HG03097 (cell line): ENCODE results near the gene MSS51.

Source experiments
- ATAC-seq: cut with Tn5 transposase; IDR thresholded peaks from one replicate; pipeline ENCODE4 v1.9.1; 2021; ENCODE audit not compliant: unreplicated experiment, low FRiP score

Gene MSS51

DNA sequence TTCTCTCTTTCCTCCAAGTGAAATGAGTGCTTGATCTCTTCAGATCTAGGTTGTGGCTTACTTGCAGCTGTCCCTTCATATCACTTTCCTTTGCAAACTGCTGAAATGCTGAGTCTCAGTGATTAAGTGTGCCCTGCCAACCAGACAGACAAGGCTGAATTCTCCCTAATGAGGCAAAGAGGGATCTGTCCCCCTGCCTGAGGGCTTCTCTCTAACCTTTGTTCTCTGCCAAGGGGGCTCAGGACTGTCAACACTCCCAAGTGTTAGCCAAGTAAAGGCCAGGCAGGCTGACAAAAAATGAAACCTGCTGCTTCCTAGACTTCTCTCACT, at the start of gene MSS51:
Gene MSS51 (minus strand): TSS at position 24 of the 330 bp plus-strand sequence. CDS start 5,277 bp downstream, outside the sequence.
- ATAC-seq = no peak

DNA sequence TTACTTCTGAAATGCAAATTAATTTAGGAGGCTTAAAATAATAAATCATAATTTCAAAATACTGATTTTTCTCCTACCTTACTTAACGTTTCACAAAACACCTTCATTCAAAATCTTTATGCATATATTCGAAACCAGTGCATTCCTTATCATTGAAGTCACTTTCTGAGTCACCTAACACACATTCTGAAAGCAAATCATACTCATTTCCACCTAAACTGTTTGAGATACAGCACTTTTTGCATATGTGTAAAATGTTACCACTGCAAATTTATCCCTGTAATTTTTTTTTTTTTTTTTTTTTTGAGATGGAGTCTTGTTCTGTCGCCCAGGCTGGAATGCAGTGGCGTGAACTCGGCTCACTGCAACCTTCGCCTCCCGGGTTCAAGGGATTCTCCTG, 46.8 kb upstream of the MSS51 start:
- no peak for ATAC-seq

DNA sequence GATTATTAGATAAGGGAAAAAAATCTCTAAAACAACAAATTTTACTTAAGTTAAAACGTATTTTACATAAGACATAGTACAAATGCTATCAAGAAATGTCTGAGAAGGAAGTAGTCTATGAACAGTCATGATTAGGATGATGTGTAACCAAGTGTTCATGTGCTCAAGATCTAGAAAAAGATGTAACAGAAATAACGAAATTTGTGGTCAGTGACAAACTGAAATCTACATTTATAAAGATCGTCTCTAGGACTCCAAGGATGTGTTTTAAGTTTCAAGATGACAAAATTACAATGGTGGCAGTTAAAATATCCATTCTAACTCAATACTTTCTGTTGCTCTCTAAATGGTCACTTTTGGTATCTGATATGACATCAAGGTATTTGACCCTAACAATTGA, 45.3 kb upstream of the MSS51 start:
- ATAC-seq = no peak

DNA sequence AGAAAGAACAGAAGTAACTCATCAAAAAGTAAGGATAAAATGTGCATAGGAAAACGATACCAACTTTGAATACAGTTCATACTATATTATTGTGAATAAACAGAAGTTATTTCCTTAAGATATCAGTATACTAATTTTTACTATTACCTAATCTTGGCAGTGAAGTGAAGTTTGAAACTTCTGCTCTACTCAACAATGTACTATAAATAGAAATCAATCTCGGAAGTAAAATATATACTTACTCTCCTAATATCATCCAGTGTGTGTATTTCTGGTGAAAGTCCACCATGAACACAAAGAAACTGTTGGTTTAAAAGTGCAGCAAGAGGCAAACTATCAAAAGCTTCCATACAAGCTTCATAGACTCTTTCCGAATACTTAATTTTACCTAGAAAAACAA, 37.9 kb upstream of the MSS51 start:
- no peak for ATAC-seq

DNA sequence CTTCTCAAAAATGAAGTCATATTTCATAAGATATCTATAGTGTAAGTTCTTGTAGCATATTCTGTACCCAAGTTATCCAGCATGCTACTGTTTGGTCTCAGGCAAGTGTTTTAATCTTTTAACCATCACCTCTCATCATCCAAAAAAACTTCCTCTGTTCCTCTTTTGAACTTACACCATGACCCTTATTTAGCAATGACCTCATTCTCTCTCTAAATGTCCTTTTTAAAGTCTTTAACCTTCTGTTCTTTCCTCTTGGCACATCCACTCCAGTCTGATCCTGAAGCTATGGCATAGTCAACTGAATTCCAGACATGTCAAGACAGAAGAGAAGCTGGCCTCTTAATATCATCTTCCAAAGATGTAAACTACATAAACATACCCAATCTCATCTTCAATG, 36.2 kb upstream of the MSS51 start:
- no peak for ATAC-seq

DNA sequence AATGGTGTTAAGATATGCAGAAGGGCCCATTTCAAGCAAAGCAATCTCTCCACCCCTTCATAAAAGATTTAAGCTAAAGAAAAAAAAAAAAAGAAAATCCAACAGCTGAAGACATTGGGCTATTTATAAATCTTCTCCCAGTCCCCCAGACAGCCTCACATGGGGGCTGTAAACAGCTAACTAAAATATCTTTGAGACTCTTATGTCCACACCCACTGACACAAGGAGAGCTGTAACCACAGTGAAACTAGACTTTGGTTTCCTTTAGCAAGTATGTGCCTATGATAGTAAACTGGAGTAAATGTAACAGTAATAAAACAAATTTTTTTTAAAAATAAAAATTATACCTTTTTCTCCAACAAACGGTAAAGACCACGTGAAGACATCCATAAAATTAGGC, 33.8 kb upstream of the MSS51 start:
- ATAC-seq = no peak

DNA sequence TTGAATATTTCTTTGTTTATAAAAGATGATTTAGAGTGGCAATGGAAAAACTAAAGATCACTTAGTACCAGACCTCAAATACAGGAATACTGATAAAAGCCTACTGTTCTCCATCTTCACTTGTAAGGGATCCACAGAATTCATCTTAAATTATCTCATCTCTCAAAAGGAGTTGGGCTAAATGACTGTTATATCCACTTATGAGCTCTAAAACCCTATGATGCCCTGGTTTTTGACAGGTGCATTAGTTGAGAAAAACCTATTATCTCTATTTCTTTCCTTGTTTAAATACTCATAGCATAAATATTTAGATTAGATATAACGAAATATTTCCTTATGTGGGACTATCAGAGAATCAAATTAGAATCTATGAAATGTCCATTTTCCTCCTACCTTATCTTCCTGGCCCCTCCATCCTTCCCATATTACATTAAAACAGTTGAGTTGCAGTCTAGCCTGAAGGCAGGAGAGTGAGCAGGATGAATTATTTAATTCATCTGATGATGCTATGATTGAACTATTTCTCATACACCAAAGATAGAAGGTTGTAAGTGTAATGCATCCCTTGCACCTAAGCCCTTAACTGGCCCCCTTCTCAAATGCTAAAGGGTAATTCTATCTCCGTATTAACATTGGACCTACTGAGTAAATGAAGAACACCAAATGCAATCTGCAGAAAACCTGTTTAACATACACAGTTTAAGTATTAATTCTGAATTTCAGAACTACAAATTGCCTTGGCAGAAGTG, 32.8 kb upstream of the MSS51 start:
- ATAC-seq = no peak

DNA sequence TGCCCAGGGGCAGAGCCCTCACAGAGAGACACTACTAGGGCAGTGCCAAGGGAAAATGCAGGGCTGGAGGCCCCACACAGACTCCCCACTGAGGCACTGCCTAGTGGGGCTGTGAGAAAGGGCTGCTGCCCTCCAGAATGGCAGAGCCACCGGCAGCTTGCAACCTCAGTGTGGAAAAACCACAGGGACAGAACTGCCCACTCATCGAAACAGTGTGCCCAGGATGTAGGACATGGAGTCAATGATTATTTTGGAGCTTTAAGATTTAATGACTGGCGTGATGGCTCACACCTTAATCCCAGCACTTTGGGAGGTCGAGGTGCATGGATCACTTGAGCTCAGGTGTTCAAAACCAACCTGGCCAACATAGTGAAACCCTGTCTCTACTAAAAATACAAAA, 27.5 kb upstream of the MSS51 start:
- no peak for ATAC-seq

DNA sequence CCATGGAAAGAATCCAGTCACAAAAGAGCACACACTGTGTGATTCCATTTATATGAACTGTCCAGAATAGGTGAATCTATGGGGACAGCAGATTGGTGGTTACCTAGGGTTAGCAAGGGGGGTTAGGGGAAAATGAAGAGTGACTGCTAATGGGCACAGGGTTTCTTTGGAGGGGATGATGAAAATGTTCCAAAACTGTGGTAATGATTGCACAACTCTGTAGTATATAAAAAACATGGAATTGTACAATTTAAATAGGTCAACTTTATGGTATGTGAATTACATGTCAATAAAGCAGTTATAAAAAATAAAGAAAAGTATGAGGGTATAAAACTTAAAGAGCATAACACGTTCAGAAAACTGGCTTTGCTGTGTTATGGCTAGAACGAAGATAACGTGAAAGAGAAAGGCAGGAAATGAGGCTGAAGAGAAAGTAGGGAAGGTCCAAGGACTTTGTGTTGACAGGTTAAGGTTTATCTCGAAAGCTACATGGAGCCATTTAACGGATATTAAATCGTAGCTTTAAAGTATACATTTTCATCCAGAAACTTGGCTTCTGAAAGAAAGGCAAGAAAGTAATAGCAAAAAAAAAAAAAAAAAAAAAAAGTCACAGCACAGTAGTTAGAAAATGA, 26.4 kb upstream of the MSS51 start:
- no peak for ATAC-seq

DNA sequence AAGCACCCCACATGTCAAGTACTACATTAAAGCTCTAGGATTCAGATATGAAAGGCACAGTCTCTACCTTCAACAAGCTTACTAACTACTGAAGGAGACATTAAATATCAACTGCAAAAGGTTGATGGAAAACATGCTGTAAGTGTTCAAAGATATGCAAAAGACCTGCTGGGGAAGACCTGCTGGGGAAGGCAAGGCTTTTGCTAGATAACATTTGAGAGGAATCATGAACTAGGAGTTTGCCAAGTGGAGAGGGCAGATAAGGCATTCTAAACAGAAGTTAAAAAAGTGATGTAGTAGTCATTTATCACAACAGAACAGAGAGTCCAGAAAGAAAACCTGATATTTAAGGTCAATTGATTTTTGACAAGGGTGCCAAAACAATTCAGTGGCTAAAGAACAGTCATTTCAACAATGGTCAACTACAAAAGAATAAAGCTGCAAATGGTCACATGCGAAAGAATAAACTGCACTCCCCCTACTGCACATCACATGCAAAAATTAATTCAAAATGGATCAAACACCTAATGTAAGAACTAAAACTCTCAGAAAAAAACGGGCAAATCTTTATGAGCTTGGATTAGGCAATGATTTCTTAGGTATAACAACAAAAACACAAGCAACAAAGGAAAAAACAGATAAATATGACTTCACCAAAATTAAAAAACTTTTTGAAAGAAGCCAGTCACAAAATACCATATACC, 23.0 kb upstream of the MSS51 start:
- ATAC-seq = no peak

DNA sequence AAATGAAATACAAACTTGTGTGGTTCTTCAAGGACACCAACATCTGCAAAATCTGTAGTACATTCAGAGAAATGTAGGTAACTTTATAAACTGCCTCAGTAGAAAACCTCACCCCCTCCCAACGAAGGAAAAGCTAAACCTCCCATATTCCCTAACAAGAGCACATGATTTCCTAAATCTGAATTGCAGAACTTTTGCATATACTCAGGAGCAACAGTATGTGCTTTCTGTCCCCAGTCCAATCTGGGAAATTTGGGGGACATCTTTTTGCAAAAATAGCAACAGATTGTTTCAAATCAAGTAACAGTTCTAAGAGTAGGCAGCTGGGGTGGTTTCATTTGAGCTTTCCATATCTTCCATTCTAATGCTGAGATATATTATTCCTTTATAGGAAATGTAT, 15.8 kb upstream of the MSS51 start:
- no peak for ATAC-seq

DNA sequence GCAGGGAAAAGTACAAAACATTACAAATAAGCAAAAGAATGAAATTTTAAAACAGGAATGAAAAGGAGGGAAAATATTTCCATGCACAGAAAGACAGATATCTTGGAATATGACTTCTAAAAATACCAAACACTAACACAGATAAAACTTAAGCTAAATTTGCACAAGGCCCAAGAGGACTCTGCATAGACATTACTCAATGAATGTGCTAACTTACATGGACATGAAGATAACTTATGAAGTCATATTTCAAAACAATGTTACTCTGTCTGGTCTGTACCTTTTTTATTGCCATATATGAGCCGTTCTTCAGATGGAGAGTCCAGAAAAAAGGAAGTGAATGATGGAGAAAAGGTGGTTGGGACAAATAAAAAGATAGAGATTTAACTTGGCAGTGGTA, 15.0 kb upstream of the MSS51 start:
- ATAC-seq = no peak

DNA sequence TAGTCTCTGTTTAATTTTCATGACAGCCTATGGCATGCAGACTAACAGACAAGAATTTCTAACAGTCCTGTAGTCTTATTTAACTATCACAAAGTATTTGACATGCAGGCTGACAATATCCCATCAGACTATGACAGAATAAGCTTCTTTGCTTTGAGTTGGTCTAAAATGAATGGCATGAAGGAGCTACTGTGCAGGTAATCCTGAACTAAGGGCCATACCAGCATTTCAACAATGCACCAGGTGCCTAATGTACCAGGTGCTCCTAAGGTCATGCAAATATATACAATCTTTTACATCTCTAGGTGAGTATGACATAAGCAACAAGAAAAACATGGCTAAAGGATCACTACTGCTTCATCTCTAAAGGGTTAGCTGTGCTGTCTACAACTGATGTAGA, 13.6 kb upstream of the MSS51 start:
- no peak for ATAC-seq

DNA sequence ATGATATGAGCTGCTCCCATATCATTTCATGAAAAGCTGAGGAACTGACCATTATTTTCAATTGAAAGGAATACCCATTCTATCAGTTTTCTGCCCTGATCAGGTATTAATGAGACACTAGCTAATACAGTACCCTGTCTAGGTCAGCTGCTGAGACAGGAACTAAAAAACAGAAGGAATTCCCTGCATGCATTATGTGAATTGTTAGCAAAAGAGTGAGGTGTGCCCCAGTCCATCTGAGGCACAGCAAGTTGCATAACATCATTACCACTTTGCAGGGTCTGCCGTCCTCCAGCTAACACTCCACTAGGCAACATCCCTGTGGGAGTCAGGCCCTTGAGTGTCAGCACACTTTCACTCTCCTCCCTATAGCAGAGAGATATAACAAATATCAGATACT, 11.1 kb upstream of the MSS51 start:
- ATAC-seq = no peak

DNA sequence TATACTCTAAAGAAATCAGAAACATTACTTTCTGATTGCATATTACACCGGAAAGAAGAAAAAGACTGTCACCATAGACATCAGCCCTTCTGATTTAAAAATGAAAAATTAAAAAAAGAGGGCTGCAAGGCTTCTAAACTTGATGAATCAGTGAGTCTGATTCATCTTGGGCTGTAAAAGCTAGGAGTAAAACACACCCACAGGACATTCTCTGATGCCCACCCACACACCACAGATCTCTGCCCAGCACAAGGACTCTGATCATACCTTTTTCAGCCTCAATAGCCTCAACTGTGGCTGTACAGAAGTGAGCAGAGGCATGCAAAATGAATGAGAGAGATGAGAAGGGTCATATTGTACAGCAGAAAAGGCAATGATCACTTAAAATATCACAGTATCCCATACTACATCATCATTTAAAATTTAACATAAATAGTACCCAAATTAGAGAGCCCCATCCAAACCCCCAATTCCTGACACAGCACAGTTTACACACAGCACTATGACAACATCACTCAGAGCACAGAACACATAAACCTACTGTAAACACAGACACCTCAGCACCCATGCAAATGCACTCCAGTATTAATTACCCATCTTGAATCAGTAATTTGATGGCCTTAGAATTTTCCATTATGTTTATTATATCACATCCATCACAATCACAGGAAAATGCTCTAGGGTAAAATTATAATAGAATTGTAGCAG, 6.4 kb upstream of the MSS51 start:
- no peak for ATAC-seq

DNA sequence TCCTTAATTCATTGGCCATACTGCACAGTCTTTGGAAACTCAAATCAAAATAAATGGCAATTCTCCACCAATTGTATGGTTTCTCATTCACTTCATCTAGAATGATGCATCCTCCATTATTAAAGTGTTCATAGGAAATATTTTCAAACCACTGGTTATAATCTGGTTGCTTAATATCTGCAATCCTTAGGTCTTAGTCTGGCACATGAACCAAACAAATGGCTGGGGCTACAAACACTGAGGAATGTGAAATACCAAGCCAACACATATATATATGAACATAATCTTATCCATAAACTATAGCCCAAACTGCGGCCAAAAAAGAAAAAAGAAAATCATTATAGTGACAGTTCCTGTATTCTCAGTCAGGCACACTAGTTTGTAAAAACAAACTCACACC, 5.7 kb upstream of the MSS51 start:
- no peak for ATAC-seq

DNA sequence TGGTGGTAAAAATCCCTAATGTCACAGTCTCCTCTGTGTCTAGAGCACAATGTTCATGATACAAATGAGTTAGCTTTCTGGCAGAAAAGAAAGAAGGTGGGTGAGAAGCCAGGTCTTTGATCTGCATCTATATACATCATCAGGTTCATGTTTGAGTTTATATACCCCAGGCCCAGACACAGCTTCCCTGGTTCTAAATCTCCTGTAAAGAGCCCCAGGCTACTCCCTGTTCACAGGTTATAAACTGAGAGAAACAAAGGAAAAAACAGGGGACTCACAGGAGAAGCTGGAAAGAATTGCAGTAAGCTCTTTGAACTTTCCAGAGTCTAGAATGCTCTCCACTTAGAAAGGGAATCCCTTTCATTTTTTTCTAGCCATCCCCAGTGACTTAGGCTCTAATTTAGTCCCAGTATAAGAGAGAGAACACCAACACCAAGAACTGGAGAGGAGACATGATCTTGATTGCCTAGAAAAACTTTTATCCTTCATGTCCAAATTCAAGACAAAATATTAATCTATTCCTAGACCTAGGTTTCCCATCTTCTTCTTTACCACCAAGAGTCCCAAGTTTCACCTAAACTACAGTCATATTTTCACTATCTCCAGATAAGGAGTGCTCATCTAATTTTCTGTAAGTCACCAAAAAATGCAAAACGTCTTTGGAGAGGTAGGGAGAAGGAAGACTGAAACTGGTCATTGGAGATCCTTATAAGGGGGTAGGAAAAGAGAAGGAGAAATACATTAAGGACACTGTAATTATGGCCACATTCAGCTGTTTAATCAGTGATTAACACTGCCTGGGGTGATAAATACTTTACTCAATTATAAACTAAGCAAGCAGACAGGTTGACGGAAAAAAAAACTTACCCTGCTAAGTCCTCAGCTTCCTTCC, 469 bp downstream of the MSS51 start:
- ATAC-seq = no peak

DNA sequence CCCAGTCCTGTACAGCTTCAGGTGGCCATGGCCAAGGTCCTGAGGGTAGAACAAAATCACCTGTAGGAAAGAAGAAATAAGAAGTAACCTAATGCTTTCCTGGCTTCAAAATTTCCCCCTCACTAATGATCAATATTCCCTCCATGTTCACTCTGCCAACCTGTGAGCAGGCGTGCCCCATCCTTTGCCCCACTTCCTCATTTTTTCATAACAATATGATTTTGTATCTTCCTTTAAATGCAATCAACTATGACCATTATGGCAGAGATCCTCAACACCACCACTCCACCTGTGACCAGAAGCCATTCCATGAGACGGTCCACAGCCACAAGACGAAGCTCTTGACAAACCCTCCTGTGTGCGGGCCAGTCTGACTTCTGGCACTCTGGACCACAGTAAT, 7.0 kb downstream of the MSS51 start:
- no peak for ATAC-seq

DNA sequence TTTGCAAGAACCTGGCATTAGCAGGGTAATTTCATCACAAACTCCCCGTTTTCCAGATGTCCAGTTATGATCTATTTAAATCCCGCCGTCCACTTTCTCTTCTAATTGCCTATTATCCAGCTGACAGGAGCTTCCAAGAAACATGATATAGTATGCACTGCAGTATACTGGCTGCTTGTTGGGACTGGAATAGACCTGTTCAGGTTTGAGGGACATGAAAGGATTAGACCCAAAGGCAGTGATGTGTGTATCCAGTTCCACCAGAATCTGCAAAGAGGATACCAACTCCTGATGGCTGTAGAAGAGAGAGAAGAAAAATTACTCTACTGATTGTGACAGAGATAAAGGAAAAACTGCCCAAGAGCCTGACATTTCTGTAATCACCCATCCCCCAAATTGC, 8.9 kb downstream of the MSS51 start:
- ATAC-seq = no peak

DNA sequence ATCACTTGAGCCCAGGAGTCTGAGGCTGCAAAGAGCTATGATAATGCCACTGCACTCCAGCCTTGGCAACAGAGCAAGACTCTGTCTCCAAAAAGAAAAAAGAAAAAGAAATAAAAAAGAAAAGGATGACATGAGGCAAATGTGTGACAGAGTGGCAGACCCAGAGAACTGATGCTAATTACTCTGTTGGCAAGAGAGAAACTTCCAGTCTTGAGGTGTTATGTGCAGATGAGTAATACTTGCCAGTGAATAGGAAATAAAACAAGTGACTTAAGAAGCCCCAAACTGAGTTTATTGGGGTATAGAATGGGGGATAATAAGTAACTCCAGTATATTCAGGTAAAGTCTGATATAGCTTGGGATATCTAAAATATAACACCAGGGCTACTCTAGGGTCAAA, 10.1 kb downstream of the MSS51 start:
- no peak for ATAC-seq
